Progenitor cell of endocrine pancreas (in vitro differentiated cells): Measurements from ENCODE around the gene UFD1. TPM values are rescaled to one million over a fixed set of nuclear protein-coding genes. Genes with fewer than 3 reads are reported as not detected.
"Not testable (repeated sequence)": the region's sequence is repeated elsewhere in the genome, so short reads cannot be mapped to it uniquely, and the experiment has no call there.

Experiments
- DNase-seq: peaks from one replicate; pipeline ENCODE4 v3.0.0; 2021; ENCODE audit warnings: low spot score; ENCODE audit not compliant: unreplicated experiment
- H3K27ac Mint-ChIP-seq: 2 replicates; pipeline ENCODE4 v1.8.0; 2021; ENCODE audit warnings: mild to moderate bottlenecking, moderate library complexity, mixed read lengths
- H3K27me3 Mint-ChIP-seq: 2 replicates; pipeline ENCODE4 v1.8.0; 2021; ENCODE audit warnings: mixed read lengths
- H3K36me3 Mint-ChIP-seq: 2 replicates; pipeline ENCODE4 v1.8.0; 2022; ENCODE audit warnings: mixed read lengths; ENCODE audit not compliant: insufficient read depth
- H3K4me1 Mint-ChIP-seq: 2 replicates; pipeline ENCODE4 v1.8.0; 2021; ENCODE audit warnings: low read depth, mixed read lengths
- H3K4me3 Mint-ChIP-seq: 2 replicates; pipeline ENCODE4 v1.8.0; 2021; ENCODE audit warnings: low read depth, mild to moderate bottlenecking, moderate library complexity, mixed read lengths
- H3K9me3 Mint-ChIP-seq: 2 replicates; pipeline ENCODE4 v1.8.0; 2021; ENCODE audit warnings: low read depth, mixed read lengths
- total RNA-seq: library from RNA; stranded (reverse); gene quantifications from 2 replicates; pipeline ENCODE4 v1.2.1, GENCODE V29; 2021
- TF ChIP-seq, protein P1 (sequence below): fragments of 200-600 bp; sonication (generic); IDR thresholded peaks from one replicate; pipeline ENCODE4 v1.5.0; 2021; ENCODE audit warnings: antibody characterized with exemption, mild to moderate bottlenecking; ENCODE audit not compliant: unreplicated experiment

The UFD1 gene
- total RNA-seq, 1 donor from 2014 or later: 55.3 TPM

DNA sequence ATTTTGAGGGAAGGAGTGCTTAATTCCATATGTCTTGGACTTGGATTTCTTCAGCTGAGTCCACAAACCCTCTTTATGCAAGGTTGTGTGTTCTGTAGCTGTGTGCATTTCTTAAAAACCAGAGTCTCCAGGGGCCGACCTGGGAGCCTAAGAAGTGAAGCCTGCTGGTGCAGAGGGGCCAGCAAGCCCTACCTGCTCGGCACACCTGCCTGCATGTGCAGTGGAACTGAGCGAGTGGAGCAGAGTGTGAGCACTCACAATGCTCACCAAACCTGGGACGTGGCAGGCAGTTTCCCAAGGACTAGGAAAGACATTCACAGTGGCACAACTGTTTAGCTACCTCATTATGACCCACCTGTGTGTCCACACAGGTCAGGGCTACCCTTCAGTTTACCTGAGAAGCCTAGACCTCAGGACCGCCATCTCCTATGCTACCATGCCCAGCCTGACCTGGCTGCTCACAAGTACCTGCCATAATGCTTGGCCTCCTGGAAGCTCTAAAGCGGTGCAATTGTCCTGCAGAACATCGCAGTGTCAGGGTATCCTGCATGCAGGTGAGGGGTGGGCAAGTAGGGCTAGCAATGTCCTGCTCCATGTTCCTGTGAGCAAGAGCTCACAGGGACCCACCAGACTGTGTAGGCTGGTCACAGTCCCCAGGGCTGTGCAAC, 35.3 kb downstream of the UFD1 start:
- TF ChIP-seq, protein P1, sequence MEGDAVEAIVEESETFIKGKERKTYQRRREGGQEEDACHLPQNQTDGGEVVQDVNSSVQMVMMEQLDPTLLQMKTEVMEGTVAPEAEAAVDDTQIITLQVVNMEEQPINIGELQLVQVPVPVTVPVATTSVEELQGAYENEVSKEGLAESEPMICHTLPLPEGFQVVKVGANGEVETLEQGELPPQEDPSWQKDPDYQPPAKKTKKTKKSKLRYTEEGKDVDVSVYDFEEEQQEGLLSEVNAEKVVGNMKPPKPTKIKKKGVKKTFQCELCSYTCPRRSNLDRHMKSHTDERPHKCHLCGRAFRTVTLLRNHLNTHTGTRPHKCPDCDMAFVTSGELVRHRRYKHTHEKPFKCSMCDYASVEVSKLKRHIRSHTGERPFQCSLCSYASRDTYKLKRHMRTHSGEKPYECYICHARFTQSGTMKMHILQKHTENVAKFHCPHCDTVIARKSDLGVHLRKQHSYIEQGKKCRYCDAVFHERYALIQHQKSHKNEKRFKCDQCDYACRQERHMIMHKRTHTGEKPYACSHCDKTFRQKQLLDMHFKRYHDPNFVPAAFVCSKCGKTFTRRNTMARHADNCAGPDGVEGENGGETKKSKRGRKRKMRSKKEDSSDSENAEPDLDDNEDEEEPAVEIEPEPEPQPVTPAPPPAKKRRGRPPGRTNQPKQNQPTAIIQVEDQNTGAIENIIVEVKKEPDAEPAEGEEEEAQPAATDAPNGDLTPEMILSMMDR: no peak
- no peaks in the 10 kb centered on the region for H3K9me3 Mint-ChIP-seq
- no peaks in the 10 kb centered on the region for H3K27me3 Mint-ChIP-seq
- DNase-seq: no peak
- H3K27ac Mint-ChIP-seq: no peak overlapping the region
- peaks cover 3% of the 10 kb centered on the region for H3K36me3 Mint-ChIP-seq
- no peak overlapping the region for H3K4me3 Mint-ChIP-seq
- peaks cover 18% of the 10 kb centered on the region for H3K4me1 Mint-ChIP-seq

DNA sequence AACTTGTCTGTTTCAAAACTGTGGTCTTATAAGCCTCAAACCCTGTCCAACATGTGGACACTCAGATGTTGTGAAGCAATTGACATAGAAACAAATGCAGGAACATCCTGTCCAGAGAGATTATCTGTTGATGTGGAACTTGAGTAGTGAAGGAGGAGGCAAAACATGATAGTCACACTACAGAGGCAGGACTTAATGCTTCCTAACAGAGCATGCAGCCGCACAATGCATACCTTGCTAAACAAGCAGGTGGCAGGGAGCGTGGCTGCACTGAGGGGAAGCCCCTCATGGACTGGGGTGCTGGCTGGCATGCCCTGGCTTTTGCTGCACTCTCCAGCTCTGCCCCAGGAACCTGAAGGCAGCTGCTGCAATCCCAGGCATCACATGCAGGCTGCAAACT, 36.8 kb downstream of the UFD1 start:
- no peak for DNase-seq
- Mint-ChIP-seq H3K9me3 (no peaks in the 10 kb centered on the region), H3K27ac (peak overlapping the region; percentile 69), H3K4me1 (peaks cover 14% of the 10 kb centered on the region), H3K27me3 (no peaks in the 10 kb centered on the region), H3K4me3 (no peak overlapping the region), H3K36me3 (peaks cover 7% of the 10 kb centered on the region)
- TF ChIP-seq, protein P1: no peak

DNA sequence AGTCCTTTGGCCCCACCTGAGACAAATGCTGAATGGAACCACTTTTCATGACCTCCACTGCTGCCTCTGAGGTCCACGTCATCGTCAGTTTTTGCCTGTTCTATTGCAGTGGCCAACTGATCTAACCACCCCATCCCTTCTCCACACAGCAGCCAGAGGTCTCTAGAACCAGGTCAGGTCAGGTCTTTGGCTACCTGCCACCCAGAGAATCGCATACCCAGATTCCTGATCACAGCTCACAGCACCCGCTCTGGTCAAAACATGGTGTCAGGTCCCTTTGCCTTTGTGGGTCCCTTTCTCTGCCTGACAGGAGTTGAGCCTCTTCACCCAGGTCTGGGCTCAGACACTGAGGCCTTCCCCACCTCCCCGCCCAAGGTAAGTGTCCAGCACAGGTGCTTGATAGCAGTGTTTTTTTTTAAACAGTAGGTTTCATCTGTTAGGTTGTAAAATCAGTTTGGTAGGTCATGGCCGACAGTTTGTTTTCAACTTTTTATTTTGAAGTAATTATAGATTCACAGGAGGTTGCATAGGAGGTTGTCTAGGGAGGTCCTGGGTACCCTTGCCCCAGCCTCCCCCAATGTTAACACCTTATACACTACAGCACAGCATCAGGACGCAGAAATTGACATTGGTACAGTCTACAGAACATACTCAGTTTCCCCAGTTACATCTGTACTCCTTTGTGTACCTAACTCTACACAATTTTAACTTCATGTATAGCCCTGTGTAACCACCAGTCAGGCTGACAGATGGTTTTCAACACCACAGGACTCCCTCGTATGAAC, 38.4 kb downstream of the UFD1 start:
- TF ChIP-seq, protein P1: no peak
- Mint-ChIP-seq H3K9me3 (no peaks in the 10 kb centered on the region), H3K27me3 (no peaks in the 10 kb centered on the region), H3K4me3 (no peak overlapping the region), H3K36me3 (peaks cover 6% of the 10 kb centered on the region), H3K4me1 (peaks cover 4% of the 10 kb centered on the region), H3K27ac (peak overlapping the region; percentile 24)
- DNase-seq: no peak

DNA sequence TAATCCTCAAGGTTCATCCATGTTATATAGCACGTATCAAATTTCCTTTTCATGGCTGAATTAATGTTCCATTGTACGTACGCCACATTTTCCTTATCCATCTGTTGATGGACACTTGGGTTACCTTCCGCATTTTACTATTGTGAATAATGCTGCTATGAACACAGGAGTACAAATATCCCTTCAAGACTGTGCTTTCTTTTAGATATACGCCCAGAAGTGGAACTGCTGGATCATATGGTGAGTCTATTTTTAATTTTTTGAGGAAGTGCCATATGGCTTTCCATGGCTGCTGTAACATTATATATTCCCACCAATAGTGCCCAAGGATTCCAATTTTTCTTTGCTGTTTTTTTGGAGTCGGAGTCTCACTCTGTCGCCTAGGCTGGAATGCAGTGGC, 40.7 kb downstream of the UFD1 start:
- DNase-seq: no peak
- Mint-ChIP-seq H3K4me3 (no peak overlapping the region), H3K36me3 (peaks cover 5% of the 10 kb centered on the region), H3K9me3 (no peaks in the 10 kb centered on the region), H3K27me3 (no peaks in the 10 kb centered on the region), H3K27ac (no peak overlapping the region), H3K4me1 (peaks cover 2% of the 10 kb centered on the region)
- TF ChIP-seq, protein P1: no peak

DNA sequence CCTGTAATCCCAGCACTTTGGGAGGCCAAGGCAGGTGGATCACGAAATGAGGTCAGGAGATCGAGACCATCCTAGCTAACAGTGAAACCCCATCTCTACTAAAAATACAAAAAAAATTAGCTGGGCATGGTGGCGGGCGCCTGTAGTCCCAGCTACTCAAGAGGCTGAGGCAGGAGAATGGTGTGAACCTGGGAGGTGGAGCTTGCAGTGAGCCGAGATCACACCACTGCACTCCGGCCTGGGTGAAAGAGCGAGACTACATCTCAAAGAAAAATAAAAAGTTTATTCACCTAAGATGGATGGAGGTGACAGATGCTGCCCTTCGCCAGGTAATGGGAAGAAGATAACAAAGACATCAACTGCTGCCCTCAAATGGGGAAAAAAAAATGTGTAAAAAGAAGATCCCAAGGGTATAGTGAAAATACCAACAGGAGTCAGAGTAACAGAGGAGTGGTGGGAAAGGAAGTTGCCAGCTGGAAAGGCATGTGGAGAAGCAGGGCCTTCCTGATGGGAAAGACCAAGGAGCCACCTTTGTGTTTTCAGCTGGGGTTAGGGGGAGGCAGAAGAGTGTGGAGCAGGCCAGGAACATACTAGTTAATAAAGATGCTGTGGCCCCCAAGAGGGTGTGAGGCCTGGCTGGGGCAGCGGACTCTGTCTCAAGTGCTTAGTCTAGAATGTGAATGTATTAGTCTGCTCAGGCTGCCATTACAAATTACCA, 42.4 kb downstream of the UFD1 start:
- H3K9me3 Mint-ChIP-seq, H3K27me3 Mint-ChIP-seq, H3K36me3 Mint-ChIP-seq, H3K4me1 Mint-ChIP-seq, DNase-seq, H3K4me3 Mint-ChIP-seq: not testable (repeated sequence)
- H3K27ac Mint-ChIP-seq: peak overlapping the region; percentile 33
